Activated T-helper 17 cell treated with anti-CD3 and anti-CD28 coated beads, Interleukin-2, amount 50 U/mL, for 72 hours (primary cell): ENCODE data around the gene FANCM. TPM values are rescaled to one million over a fixed set of nuclear protein-coding genes. Genes with fewer than 3 reads are reported as not detected.

Experiments
- ATAC-seq: fragments of 150-1000 bp; cut with Tn5 transposase; replicated peaks from 2 replicates; pipeline ENCODE4 v1.10.0; 2021; ENCODE audit warnings: mild to moderate bottlenecking, moderate library complexity
- H3K27ac Mint-ChIP-seq: one replicate; pipeline ENCODE4 v1.8.0; 2022; ENCODE audit warnings: mixed read lengths
- H3K27me3 Mint-ChIP-seq: one replicate; pipeline ENCODE4 v1.8.0; 2022; ENCODE audit warnings: mixed read lengths
- H3K36me3 Mint-ChIP-seq: one replicate; pipeline ENCODE4 v1.8.0; 2022; ENCODE audit warnings: low read depth, mild to moderate bottlenecking, mixed read lengths
- H3K4me1 Mint-ChIP-seq: one replicate; pipeline ENCODE4 v1.8.0; 2022; ENCODE audit warnings: mixed read lengths
- H3K4me3 Mint-ChIP-seq: one replicate; pipeline ENCODE4 v1.8.0; 2022; ENCODE audit warnings: mild to moderate bottlenecking, mixed read lengths
- H3K9me3 Mint-ChIP-seq: one replicate; pipeline ENCODE4 v1.8.0; 2022; ENCODE audit warnings: mixed read lengths
- total RNA-seq, 2 donors: library from RNA; stranded (reverse); gene quantifications; one replicate each; pipeline ENCODE4 v1.2.3, GENCODE V29; 2022

FANCM gene
- total RNA-seq, 2 donors from 2014 or later, result 14.8 to 16.9 TPM

GRCh38 chr14:45242706-45243105, 107.0 kb downstream of the FANCM start:
- Mint-ChIP-seq H3K27ac (no peak overlapping the region), H3K4me1 (no peaks in the 10 kb centered on the region), H3K9me3 (no peaks in the 10 kb centered on the region)

GRCh38 chr14:45246151-45246550, 110.4 kb downstream of the FANCM start:
- H3K9me3 Mint-ChIP-seq, result no peaks in the 10 kb centered on the region

More at GRCh38 chr14:45242706-45243105, 107.0 kb downstream of the FANCM start:
- H3K36me3 Mint-ChIP-seq, result peaks cover 23% of the 10 kb centered on the region
- no peaks in the 10 kb centered on the region for H3K27me3 Mint-ChIP-seq
- no peak for ATAC-seq
- no peak overlapping the region for H3K4me3 Mint-ChIP-seq

GRCh38 chr14:45246691-45247090, 111.0 kb downstream of the FANCM start:
- peak; percentile 91 for ATAC-seq
- no peak overlapping the region for H3K4me3 Mint-ChIP-seq

More at GRCh38 chr14:45246151-45246550, 110.4 kb downstream of the FANCM start:
- ATAC-seq, result no peak
- no peak overlapping the region for H3K27ac Mint-ChIP-seq
- H3K27me3 Mint-ChIP-seq, result no peaks in the 10 kb centered on the region
- H3K4me3 Mint-ChIP-seq, result no peak overlapping the region
- peaks cover 28% of the 10 kb centered on the region for H3K36me3 Mint-ChIP-seq
- peaks cover 6% of the 10 kb centered on the region for H3K4me1 Mint-ChIP-seq

GRCh38 chr14:45247427-45247826, 111.7 kb downstream of the FANCM start:
- H3K27ac Mint-ChIP-seq, result no peak overlapping the region

More at GRCh38 chr14:45246691-45247090, 111.0 kb downstream of the FANCM start:
- Mint-ChIP-seq H3K27me3 (no peaks in the 10 kb centered on the region), H3K27ac (no peak overlapping the region), H3K4me1 (peaks cover 6% of the 10 kb centered on the region), H3K9me3 (no peaks in the 10 kb centered on the region), H3K36me3 (peaks cover 22% of the 10 kb centered on the region)

GRCh38 chr14:45249856-45250575, 114.3 kb downstream of the FANCM start:
- peak overlapping the region; percentile 91 for H3K4me3 Mint-ChIP-seq
- H3K9me3 Mint-ChIP-seq, result no peaks in the 10 kb centered on the region
- ATAC-seq, result no peak
- H3K4me1 Mint-ChIP-seq, result peaks cover 6% of the 10 kb centered on the region
- H3K27me3 Mint-ChIP-seq, result no peaks in the 10 kb centered on the region
- H3K36me3 Mint-ChIP-seq, result peaks cover 6% of the 10 kb centered on the region
- H3K27ac Mint-ChIP-seq, result peak overlapping the region; percentile 40

More at GRCh38 chr14:45247427-45247826, 111.7 kb downstream of the FANCM start:
- Mint-ChIP-seq H3K9me3 (no peaks in the 10 kb centered on the region), H3K4me3 (no peak overlapping the region), H3K4me1 (peaks cover 6% of the 10 kb centered on the region), H3K27me3 (no peaks in the 10 kb centered on the region), H3K36me3 (peaks cover 15% of the 10 kb centered on the region)
- ATAC-seq, result no peak

Other genes with a start within 250 kb of the FANCM start
- gene KLHL28, start 174.0 kb upstream of the FANCM start, total RNA-seq, result 10 to 100 TPM; 13.0 to 25.7 TPM
- gene TOGARAM1, start 173.7 kb upstream of the FANCM start, total RNA-seq, result 1 to 10 TPM; 5.0 to 8.3 TPM
- gene PRPF39, start 51.8 kb upstream of the FANCM start, total RNA-seq, result 10 to 100 TPM; 49.6 to 78.1 TPM
- gene FKBP3, start 1.4 kb upstream of the FANCM start, total RNA-seq, result 10 to 100 TPM; 52.5 to 80.5 TPM
- gene MIS18BP1, start 117.3 kb downstream of the FANCM start, total RNA-seq, result 10 to 100 TPM; 52.2 to 75.7 TPM